ENCODE results near the gene RCVRN.

Gene RCVRN

DNA sequence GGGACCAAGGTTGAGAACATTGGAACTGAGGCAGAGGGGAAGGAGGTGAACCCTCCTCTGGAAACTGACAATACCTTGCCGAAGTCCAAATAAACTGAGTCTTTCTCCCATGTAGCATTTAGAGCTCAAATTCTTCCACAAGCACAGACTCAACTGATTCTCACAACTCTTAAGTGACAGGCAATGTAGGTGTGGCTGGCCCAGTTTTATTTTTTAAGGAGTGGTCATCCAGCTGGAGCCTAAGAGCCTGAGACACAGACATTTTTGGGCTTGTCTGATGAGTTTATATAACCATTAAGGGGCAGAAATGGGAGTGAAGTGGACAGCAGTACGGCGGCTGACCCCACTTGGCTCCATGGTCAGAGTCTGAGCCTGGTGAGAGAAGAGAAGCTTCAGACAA is 10.8 kb downstream of the RCVRN start:
- no peak for DNase-seq

DNA sequence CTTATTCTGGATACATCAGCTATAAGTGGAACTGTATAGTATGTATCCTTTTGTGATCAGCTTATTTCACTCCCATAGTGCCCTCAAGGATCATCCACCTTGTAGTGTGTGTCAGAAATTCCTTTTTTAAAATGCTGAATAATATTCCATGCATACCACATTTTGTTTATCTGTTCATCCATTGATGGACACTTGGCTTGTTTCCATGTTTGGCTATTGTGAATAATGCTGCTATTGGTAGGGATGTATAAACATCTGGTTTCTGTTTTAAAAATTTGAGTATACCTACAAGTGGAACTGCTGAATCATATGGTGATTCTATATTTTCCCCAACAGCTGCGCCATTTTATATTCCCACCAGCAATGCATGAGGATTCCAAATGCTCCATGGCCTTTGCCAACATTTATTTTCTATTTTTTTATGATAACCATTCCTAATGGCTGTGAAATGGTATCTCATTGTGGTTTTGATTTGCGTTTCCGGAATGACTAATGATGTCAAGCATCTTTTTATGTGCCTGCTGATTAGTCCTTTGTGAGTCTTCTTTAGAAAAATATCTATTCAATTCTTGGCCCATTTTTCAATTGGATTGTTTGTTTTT is 11.6 kb downstream of the RCVRN start:
- no peak for DNase-seq

DNA sequence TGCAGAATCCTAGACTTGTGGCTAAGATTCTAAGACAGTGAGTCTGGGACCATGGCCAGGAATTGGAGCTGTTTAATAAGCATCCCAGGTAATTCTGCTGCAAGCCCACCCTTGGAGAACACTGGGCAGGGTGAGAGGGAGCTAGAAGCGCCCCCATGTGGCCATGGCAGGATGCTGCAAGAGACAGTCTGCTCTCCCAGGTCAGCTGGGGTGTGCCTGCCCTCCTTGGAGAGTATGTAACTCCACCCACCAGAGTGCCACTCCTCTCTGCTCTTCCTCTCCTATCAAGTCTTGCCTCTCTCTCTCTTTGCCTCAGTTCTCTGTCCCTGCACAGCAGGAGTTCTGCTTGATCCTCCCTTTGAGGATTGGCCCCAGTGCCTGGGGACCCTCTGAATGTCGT is 14.9 kb downstream of the RCVRN start:
- DNase-seq = no peak

DNA sequence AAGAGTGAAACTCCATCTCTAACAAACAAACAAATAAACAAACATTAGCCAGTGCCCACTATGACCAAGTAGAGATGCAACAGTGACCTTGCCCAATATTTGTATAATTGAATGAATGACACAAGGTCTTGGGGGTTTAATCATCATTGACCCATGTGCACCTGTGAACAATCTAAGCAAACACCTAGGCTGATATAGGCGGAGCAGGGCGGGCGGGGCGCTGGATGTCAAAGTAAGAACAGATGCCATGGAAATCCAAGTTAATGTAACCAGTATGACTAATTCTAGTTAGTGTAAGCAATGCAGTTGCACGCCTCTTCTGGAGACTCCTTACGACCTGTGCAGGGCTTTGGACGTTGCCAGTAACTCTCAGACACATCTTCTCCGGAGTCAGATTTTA is 17.6 kb downstream of the RCVRN start:
- no peak for DNase-seq

DNA sequence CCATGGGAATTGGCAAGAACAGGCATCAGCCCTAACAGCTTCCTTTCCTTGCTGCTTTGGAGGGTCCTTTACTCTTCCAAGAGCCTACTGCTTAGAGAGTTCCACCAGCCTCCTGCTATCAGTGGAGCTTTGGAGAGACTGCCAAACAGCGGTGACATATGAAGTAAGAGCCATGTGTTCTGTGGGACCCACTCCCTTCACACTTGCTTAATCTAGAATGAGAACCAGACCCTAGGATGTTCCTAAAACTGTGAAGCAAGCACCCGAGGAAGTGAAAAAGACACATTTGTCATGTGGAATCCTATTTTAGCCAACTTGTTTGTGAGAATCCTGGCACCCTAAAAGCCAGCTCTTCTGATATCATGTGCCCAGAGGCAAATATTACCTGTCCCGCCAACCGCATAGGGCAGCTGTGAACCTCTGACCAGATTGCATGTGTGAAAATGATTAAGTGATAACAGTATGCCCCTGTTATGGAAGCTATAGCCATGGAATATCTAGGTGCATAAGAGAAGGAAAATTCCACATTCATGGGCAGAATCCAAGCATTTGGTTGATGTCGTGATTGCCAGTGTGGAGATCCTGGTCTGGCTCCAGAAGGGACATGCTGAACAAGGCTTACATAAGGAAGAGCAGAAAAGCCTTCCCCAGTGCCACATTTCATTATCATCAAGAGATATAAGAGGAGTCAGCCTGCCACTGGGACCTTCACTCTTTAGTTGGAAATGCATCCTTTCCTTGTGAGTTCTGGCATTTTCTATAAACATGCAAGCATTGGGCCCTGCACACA is 18.7 kb downstream of the RCVRN start:
- no peak for DNase-seq

DNA sequence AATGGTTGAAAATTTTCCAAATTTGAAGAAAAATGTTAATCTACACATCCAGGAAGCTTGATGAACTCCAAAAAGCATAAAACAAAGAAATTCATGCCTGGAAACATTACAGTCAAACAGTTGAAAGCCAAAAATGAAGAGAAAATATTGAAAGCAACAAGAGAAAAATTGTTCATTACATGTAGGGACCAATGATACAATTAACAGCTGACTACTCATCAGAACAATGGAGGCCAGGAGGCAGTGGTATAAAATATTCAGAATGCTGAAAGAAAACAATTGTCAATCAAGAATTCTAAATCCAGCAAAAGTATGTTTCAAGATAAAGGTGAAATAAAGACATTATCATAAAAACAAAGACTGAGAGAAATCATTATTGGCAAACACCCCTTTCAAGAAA is 21.6 kb downstream of the RCVRN start:
- DNase-seq = no peak

DNA sequence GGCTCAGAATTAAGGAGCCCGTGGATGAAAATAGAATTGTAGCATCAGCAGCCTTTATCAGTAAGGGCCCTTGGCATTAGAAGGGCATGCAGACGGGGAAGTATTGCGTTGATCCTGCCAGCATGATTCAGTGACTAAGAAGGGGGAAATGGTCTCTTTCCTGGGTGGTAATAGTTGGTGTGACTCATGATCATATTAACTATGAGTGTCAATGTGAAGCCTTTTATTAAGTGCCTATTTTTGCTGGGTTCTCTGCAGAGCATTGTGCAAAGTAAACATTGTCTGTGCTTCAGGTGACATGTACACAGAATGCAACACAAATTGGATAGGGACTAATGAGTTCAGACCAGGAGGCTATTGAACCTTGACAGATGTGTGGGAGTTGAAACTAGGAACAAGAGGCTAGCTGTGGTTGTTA is 24.5 kb downstream of the RCVRN start:
- DNase-seq = no peak

DNA sequence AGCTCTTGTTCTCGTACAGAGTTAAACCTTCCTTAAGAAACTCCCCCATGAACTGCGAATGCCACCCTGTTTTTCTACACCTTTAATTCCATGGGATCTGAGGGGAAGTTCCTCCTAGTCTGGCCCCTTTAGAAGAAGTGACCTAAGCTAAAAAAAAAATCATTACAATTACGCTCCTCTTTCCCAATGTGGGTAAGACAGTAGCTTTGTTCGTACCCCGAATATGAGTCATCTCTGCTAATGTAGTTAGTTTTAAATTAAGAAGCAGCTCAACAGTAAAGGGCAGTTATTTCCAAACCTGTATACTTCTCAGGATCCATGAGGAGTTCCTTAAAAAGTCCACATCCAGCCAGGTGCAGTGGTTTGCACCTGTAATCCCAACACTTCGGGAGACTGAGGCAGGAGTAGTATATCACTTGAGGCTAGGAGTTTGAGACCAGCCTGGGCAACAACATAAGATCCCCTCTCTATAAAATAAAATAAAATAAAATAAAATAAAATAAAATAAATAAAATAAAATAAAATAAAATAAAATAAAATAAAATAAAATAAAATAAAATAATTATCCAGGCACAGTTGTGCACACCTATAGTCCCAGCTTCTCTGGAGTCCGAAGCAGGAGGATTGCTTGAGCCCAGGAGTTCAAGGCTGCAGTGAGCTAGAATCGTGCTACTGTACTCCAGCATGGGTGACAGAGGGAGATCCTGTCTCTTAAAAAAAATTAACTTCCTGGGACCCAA is 26.1 kb downstream of the RCVRN start:
- no peak for DNase-seq

DNA sequence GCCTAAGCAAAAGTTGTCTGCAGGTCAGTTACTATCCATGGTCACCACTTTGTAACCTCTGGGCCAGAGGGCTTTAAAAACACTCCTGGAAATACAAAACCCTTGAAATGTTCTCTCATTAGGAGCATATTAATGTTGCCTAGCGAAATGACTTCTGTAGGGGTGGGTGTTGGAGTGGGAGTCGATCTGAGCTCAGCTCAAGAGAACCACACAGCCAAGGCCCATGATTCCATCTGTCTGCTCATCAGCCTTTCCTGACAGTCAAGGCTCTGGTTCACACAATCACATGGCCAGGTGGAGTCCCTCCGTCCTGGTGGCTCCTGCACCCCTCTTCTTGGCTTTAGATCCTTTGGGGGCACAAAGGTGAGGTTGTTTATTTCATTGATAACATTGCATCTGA is 26.7 kb downstream of the RCVRN start:
- no peak for DNase-seq

DNA sequence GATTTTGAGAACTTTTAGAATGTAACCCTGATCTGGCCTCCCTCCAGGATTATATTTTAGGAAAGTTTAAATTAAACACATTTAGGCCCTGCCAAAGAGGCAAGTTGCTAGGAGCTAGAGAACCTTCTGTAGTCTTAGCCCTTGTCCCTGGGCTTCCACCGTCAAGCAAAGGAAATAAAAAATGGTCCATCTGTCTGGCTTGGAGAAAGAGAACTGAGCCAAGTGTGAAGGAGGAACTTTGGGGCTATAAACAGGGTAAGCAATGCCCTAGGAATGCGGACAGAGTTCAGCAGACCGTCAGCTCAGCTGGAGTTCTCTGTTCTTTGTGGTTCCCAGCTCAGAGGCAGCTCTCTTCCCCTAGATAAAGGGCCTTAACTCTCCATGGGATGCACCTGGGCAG is 29.6 kb downstream of the RCVRN start:
- no peak for DNase-seq

DNA sequence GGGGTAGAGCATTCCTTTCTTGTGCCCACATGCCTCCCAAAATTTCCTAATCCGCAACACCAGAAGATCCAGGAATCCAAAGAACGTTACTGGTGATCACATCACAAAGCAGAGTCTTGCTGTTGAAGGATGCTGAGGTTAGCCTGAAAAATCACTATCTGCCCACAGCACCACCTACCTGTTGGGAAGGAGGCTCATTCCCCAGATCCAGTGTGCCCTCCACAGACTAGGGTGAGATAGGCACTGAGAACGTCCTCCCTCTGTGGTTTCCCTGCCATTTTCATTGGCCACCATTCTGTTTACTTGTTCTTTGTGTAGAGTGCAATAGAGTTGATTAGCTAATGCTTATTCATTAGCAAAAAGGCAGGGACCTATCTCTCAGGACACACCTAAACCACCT is 30.3 kb downstream of the RCVRN start:
- no peak for DNase-seq

DNA sequence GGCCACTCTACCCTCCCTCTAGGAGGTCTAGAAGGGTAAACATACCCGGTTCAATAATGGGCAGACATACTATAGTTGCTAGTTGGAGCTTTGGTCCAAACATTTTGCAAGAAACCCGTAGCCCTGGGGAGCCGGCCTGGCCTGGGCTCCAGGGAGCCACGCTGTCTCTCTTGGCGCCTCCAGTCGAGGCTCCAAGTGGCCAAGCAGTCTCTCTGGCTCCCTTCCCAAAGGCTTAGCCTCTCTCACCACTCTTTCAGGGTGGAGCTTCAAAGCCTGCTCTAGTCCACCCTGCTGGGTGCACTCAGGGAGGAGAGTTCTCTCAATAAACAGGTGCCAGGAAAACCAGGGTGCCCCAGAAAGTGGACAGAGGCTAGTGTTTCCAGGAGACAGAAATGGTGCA is 32.2 kb downstream of the RCVRN start:
- DNase-seq = no peak

DNA sequence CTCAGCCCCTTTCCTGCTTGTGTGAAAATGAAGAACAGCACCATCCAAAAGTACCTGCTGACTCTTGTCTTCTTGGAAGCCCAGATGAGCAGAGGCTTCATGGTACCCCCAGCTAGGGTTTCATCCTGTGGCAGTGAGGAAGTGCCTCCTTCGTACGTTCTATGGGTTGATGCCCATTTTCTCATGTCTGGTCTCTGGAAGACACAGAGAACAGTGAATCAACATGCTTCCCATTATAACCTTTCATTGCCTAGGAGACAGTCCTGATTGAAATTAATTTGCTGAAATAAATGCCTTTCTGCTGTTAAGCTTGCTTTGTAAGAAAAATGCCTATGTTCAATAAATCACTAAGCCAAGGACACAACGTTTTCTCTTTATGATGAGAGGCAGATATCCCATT is 36.5 kb downstream of the RCVRN start:
- no peak for DNase-seq

DNA sequence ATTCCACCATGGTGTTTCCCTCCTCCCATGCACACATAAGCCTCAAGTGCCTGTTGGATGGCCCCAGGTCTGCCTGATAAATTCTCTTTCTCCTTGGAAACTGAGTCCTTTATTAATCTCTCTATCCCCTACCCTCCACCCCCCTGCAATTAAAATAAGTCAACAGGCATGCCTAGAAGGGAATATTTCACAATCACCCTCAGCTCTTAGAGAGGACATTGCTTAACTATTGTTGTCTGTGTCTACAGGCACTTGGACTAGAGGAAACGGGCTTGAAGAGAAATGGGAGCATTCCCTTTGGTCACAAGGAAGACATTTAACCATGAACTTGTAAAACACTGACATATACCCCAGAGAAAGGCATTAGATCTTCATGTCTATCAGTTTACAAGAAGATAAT is 39.5 kb downstream of the RCVRN start:
- DNase-seq = no peak

DNA sequence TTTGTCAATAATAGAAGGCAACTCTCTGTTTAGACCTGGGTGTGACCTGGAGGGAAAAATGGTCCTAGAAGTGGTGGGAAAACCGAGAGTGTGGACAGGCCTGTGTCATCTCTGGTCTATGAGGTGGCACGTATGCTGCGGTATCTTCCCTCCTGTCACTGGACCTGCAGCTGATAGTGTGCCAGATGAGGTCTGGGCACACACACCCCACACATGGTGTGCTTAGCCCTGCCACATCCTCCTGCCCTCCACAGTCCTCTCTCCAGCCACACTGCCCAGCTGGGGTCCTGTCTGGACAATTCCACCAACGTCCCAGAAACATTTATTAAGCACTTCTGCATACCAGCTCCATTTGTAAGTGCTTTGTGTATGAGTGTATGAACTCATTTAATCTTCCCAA is 42.1 kb downstream of the RCVRN start:
- DNase-seq = no peak

DNA sequence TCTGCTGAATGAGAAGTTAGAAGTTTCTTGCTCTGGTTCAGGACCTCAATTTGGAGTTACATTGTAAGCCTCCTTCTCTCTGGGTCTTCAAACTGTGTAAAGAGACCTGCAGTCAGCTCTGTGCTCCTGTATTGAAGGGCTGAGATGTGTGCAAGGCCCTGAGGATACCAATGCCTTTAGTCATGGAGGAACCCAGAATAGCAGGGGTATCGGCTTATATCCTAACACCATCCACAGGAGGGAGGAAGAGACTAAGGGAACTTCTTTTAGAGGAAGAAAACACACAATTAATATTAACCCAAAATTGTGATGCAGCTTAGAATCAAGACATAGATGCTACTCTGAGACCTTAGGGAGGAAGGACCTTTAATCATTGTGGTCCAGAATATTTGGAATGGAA is 42.9 kb downstream of the RCVRN start:
- no peak for DNase-seq

DNA sequence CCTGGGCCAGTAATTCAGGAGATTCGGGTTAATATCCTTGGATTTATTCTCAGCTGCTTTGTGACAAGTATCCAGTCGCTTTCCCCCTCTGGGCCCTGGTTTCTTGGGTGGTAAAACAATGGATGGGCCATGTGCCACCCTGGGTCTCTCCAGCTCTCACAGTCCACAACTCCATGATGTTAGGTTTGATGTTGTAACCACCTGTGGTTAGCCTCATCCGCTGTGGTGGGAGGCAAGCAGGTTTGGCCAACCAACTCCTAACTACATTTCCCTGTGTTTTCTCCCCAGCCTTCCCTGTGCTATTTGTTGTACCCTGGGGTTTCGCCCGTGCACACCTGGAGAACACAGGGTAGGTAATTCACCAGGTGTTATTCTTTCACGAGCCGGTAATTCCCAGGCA is 44.2 kb downstream of the RCVRN start:
- no peak for DNase-seq

DNA sequence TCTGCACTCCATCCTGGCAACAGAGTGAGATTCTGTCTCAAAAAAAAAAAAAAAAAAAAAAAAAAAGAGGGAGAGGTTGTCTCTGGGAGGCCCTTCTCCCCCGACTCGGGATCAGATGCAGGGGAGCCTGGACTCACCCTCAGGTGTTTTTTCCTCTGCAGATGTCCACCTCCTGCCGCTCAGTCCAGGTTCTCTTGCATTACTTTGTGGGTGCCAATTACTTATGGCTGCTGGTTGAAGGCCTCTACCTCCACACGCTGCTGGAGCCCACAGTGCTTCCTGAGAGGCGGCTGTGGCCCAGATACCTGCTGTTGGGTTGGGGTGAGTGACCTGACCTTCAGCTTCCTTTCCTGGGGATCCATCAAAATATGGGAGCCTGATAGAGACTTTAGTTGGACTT is 45.3 kb downstream of the RCVRN start:
- no peak for DNase-seq

DNA sequence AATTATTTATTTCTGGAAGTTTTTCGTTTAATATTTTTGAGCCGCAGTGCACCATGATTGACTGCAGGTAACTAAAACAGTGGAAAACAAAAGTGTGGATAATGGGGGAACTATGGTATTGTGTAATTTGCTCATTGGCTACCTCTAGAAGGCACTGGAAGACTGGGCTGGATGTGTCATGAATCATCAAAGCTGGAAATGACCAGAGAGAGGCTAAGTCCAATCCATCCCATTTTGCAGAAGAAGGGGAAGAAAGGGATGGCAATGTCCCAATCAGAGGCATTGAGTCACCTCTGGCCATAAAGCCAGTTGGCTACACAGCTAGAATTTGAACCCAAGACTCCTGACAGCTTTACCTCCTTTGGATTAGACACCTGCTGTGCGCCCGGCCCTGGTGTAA is 50.0 kb downstream of the RCVRN start:
- DNase-seq = no peak

DNA sequence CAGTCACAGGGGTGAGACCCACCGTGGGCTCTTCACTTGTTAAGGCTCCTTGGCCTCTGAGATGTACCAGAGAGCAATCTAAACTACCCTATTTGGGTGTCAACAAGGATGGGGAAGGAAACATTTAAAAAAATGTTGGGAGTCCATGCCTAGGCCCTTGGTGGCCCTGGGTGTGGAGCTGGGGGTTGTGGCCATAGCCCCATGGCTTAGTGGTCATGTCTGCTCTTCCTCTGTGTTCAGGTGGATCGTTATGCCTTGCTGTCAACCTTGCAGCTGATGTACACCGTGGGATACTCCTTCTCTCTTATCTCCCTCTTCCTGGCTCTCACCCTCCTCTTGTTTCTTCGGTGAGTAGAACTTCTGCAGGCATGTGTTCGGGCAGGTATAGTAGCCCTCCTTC is 50.8 kb downstream of the RCVRN start:
- no peak for DNase-seq

DNA sequence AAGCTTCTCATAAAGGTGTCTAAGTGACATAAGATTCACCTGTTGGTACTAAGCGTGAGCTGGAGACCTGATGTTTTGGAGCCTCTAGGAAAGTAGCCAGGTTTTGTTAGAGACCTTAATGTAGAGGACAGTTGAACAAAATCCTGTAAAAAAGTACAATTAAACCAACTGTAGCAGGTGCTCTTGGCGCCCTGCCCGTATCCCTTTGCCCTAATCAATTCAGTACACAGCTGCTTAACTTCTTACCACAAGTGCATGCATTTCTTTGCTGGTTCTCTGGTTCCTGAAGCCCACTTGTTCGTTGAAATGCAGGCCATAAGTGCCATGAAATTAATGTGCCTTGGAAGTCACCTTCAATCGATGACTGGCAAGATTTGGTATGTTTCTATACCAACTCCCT is 54.9 kb downstream of the RCVRN start:
- DNase-seq = no peak
